GM12891 (cell line): ENCODE measurements around the gene KREMEN1. TPM values are rescaled to one million over a fixed set of nuclear protein-coding genes. Genes with fewer than 3 reads are reported as not detected.

ENCODE experiments used
- DNase-seq: peaks from one replicate; pipeline ENCODE4 v3.0.0; 2011; ENCODE audit warnings: low spot score; ENCODE audit not compliant: insufficient read length
- FAIRE-seq: peaks from 2 replicates; lab custom pipeline; 2011; peaks lifted over from hg19 to GRCh38; lab: Jason Lieb, UNC
- PAX5 ChIP-seq: IDR thresholded peaks from 2 replicates; pipeline ENCODE4 v1.6.1; 2011; ENCODE audit warnings: low read length, moderate library complexity, mild to moderate bottlenecking; ENCODE audit not compliant: insufficient read depth, severe bottlenecking
- POLR2A ChIP-seq: IDR thresholded peaks from 2 replicates; pipeline ENCODE4 v1.6.1; 2011; ENCODE audit warnings: low read depth, low read length, control low read depth
- POLR2AphosphoS5 ChIP-seq: IDR thresholded peaks from 2 replicates; pipeline ENCODE4 v1.6.1; 2011; ENCODE audit warnings: low read depth, low read length, control low read depth
- POU2F2 ChIP-seq: IDR thresholded peaks from 2 replicates; pipeline ENCODE4 v1.6.1; 2011; ENCODE audit warnings: low read depth, mild to moderate bottlenecking, control low read depth, low read length, moderate library complexity
- SPI1 ChIP-seq: IDR thresholded peaks from 2 replicates; pipeline ENCODE4 v1.6.1; 2011; ENCODE audit warnings: low read depth, low read length, control low read depth
- TAF1 ChIP-seq: IDR thresholded peaks from 2 replicates; pipeline ENCODE4 v1.6.1; 2011; ENCODE audit warnings: low read depth, low read length, control low read depth
- polyA plus RNA-seq: library from polyadenylated mRNA; unstranded; fragments of >200 nt; gene quantifications from one replicate; pipeline ENCODE4 v1.2.1, GENCODE V29; 2012; ENCODE audit warnings: low read depth, missing spikeins, inconsistent platforms; ENCODE audit not compliant: missing spikeins

The KREMEN1 gene
- polyA plus RNA-seq = 0.26 TPM

DNA sequence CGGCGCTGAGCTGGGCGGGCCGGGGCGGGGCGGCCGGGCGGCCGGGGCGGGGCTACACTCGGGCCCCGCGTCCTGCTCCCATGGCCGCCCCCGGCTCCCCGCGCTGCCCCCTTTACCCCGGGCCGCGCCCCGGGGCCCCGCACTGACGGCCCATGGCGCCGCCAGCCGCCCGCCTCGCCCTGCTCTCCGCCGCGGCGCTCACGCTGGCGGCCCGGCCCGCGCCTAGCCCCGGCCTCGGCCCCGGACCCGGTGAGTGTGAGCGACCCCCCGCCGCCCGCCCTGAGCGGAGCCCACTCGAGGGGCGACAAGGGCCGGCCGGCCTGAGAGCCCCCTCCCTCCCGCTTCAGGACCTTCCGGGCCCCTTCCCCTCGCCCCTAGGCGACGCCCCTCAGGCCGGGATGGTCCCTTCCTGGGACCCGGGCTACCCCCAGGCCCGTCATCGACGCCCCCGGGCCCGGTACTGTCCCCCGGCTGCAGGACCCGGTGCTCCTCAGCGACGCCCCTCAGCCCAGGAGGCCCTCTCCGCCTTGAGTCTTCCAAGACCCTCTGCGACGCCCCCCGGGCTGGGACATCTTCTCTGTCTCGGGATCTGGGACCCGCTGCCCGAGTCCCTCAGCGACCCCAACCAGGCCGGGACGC, at the start of gene KREMEN1:
Gene KREMEN1 (plus strand): TSS at position 57 of the 639 bp plus-strand sequence. CDS start 96 bp downstream, at position 153.
- FAIRE-seq = no peak
- TF ChIP-seq POU2F2 (no peak), PAX5 (no peak), TAF1 (no peak), POLR2AphosphoS5 (no peak), POLR2A (no peak), SPI1 (no peak)
- no peak for DNase-seq

- no peak for FAIRE-seq
These were observed 49.6 kb upstream of the KREMEN1 start for GRCh38 chr22:29023172-29023796.

GRCh38 chr22:29026579-29026978, 46.3 kb upstream of the KREMEN1 start:
- no peak for FAIRE-seq
- TF ChIP-seq SPI1 (no peak), POU2F2 (no peak), TAF1 (no peak), PAX5 (no peak), POLR2A (no peak), POLR2AphosphoS5 (no peak)

More at GRCh38 chr22:29023172-29023796, 49.6 kb upstream of the KREMEN1 start:
- no peak for TF ChIP-seq POLR2AphosphoS5
- no peak for TF ChIP-seq PAX5
- no peak for TF ChIP-seq POU2F2
- no peak for TF ChIP-seq POLR2A
- TF ChIP-seq SPI1 = no peak
- no peak for TF ChIP-seq TAF1
- DNase-seq = no peak

DNA sequence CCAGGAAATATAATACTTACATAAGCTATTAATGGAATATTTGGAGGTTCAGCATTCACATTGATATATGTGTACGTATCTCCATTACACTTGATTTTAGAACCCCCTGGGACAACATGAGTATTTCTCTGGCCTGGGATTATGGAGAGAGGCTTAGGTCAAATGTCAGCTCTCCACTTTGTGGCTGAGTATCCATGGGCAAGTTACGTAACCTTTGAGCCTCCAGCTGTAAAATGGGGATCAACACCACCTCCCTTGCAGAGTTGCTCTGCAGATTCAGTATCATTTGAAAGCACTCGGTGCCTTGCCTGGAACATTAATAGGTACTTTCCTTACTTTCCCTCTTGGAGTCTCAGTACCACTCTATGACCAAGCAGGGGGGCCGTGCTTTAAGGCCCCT, 44.4 kb upstream of the KREMEN1 start:
- DNase-seq (no peak), FAIRE-seq (no peak)
- TF ChIP-seq TAF1 = no peak
- no peak for TF ChIP-seq POLR2A
- no peak for TF ChIP-seq POLR2AphosphoS5
- no peak for TF ChIP-seq PAX5
- no peak for TF ChIP-seq POU2F2
- TF ChIP-seq SPI1 = no peak

More at GRCh38 chr22:29026579-29026978, 46.3 kb upstream of the KREMEN1 start:
- no peak for DNase-seq

DNA sequence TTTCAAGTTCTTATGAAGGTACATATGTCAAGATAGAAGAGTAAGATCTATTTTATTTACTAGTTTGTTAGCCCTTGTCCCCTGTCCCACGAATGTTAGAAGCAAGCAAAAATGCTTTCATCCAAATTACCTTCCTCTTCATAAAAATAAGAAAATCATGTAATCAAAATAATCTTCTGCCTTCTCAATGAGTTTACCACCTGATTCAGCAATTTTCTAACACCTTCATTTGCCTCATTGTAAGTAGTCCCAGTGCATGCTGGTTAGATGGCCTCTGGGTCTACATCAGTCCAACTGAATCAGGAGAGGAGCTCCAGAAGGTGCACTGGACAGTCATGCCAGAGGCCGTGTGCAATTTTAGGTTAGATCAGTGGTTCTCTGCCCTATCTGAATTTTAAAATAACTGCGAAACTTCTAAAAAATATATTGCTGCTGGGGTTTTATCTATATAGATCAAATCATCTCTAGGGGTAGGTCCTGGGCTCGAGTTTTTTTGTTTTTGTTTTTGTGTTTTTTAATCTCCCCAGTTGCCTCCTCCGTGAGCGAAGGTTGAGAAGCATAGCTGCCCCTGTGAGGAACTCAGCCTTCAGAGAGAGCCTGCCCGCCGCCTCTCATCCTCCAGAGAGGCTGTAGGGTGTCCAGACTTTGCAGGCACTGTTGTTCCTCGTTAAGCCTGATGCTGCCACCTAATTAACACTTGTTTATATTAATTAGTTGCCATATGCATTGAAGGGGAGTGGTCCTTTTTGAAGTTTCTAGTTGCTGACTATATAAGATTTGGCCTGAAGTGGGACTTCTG, 43.4 kb upstream of the KREMEN1 start:
- TF ChIP-seq POLR2A (no peak), SPI1 (no peak), PAX5 (no peak), POLR2AphosphoS5 (no peak), TAF1 (no peak), POU2F2 (no peak)
- no peak for DNase-seq
- no peak for FAIRE-seq

DNA sequence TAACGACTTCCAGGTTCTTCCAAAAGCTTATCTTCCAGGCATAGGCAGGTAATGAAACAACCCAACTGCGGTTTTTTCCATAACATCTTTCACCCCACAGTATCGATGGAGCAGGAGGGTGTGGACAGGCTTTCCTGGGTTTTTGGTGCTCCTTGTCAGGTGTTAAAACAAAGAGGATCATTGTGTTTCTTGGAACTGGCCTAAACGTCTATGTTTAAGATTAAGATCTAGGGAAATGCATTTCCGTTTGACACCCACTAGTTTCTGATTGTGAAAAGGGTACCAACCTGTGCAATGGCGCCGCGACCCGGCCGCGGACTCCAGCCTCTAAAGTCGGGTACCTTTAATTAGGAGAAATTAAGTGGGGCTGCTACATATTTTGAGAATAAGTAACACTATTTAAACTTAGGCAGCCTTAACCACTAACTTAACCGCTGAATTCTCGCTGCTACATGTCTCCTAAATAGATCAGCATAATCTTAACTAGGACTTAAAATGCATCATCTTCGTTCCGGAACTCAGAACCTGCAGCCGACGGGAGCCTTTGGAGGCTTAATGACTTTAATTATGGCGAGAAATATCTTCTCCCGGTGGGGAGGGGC, 42.7 kb upstream of the KREMEN1 start:
- TF ChIP-seq POLR2A (no peak), PAX5 (no peak), SPI1 (no peak), POU2F2 (no peak), TAF1 (no peak), POLR2AphosphoS5 (no peak)
- FAIRE-seq (no peak), DNase-seq (no peak)

DNA sequence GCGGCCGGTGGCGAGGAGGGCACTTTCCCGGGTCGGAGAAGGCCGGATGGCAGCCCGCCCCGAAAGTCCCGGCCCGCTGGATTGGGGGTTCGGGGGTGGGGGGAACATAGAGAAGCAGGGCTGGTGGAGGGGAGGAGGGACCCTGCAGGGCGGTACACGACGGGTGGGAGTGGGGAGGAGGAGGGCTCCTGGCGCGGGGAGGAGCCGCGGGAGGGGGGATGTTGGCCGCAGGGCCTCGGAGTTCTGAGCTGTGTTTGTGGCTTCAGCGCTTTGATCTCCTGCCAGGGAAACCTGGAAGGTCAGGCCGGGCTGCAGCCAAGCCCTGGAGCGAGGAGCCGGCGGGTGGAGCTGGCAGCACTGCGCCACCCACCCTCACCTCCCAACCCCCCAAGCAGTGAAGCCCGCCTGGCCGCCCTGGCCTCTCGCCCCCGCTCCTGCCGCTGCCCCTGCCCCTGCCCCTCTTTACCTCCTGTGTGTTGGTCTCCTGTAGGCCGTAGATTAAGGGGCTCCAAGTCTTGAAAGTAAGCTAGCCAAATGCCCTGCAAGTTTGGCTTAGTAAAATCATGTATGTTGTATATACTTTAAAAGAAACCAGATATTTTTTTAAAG, 42.1 kb upstream of the KREMEN1 start:
- TF ChIP-seq POLR2A (no peak), SPI1 (no peak), TAF1 (no peak), PAX5 (no peak), POLR2AphosphoS5 (no peak), POU2F2 (no peak)
- DNase-seq = no peak
- no peak for FAIRE-seq

DNA sequence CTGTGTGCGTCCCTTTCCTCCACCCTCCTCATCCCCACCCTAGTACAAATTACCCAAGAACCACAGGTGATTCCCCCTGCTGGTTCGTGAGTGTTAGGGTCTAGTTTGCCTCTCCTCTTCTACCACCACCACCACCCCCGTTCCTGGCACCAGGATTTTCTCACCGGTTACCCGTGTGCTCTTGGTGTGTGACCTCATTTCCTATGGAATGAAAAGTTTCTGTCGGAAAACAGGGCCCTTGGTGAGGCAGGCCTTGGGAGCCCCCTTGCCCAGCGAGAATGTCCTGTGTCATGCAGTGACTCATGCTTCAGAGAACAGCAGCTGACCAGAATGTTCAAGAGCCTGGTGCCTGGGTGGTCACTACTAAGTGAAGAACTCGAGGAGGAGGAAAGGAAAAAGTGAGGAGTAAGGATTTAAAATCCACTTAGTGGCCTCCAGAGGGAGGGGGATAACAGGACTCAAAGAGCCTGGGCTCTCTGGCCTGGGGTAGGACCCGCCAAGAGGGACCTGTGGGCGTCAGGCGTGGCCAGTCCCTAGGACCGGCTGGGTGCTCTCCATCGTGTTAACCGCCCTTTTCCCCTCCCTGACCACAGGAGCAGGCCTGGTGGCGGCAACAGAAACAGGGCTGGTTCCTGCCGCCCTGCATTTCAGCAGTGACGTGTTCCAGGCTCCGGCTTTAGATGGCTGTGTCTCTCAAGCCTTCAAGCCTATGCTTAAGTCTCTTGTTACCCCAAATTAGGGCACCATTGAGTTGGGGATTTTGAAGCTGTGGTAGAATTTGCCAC, 41.4 kb upstream of the KREMEN1 start:
- FAIRE-seq (no peak), DNase-seq (no peak)
- TF ChIP-seq POLR2AphosphoS5 = no peak
